NCI-H2196 (cell line): ENCODE results near the gene CD7.
"Not testable (repeated sequence)": the region's sequence is repeated elsewhere in the genome, so short reads cannot be mapped to it uniquely, and the experiment has no call there.

ENCODE experiments used
- DNase-seq: peaks from one replicate; lab custom pipeline; 2025; ENCODE audit not compliant: unreplicated experiment; lab: John Stamatoyannopoulos, UW

CD7 gene

GRCh38 chr17:82317394-82318168, at the start of gene CD7:
TSS of gene CD7 (minus strand) at chr17:82317608. CDS start at chr17:82317495, 113 bp downstream.
- no peak for DNase-seq

- DNase-seq, result no peak
Measured at GRCh38 chr17:82366749-82367148, 49.3 kb upstream of the CD7 start.

GRCh38 chr17:82365606-82366295, 48.3 kb upstream of the CD7 start:
- DNase-seq, result no peak

- DNase-seq, result no peak
Measured at GRCh38 chr17:82361885-82362633, 44.7 kb upstream of the CD7 start.

- DNase-seq, result not testable (repeated sequence)
Measured at GRCh38 chr17:82359451-82360074, 42.2 kb upstream of the CD7 start.

GRCh38 chr17:82358465-82359350, 41.3 kb upstream of the CD7 start, which contains the start of gene TEX19:
TSS of gene TEX19 (plus strand) at chr17:82359247. CDS start at chr17:82362151, 2,904 bp downstream.
- peak; percentile 60 for DNase-seq

GRCh38 chr17:82357394-82357793, 40.0 kb upstream of the CD7 start:
- no peak for DNase-seq

GRCh38 chr17:82356845-82357355, 39.5 kb upstream of the CD7 start:
- DNase-seq, result peak; percentile 87

- DNase-seq, result no peak
Measured at GRCh38 chr17:82355770-82356427, 38.5 kb upstream of the CD7 start.

- DNase-seq, result no peak
Measured at GRCh38 chr17:82354804-82355308, 37.4 kb upstream of the CD7 start.

- peak; percentile 64 for DNase-seq
Measured at GRCh38 chr17:82353484-82353883, 36.1 kb upstream of the CD7 start.

- peak; percentile 98 for DNase-seq
Measured at GRCh38 chr17:82351713-82352488, 34.5 kb upstream of the CD7 start.

GRCh38 chr17:82351254-82351712, 33.9 kb upstream of the CD7 start:
- no peak for DNase-seq

GRCh38 chr17:82350182-82351030, 33.0 kb upstream of the CD7 start:
- no peak for DNase-seq

- DNase-seq, result no peak
Measured at GRCh38 chr17:82349287-82349701, 31.9 kb upstream of the CD7 start.

- no peak for DNase-seq
Measured at GRCh38 chr17:82348866-82349265, 31.5 kb upstream of the CD7 start.

GRCh38 chr17:82348434-82348833, 31.0 kb upstream of the CD7 start:
- no peak for DNase-seq
